ENCODE data around the gene PSD2.

DNA sequence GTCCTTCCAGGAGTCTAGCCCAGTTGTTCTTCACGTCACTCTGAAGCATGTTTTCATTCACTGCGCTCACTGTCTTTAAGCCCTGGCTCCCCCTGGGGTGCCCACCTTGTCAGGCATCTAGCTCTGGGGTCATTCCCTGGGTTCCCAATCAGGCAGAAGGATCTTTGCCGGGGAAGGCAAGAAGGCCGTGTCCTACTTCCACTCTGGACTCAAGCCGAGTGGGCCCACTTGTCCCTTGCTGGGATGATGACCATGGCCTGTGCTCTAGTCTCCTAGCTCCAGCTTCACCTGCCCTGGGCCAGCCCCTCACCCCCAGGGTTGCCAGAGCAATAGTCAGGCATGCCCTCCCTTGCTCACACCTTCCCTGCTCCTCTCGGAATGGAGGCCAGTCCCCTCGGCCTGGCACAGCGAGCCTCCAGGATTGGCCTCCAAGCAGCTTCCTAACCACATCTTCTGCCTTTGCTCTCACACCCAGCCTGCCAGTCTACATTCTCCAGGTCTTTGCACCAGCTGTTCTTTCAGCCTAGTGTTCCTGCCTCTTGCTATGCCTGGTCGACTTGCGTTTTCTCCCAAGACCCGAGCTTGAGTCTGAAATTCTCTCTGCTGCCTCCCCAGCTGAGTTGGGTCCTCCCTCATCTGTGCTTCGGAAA lies 32.2 kb upstream of the PSD2 start:
- TF ChIP-seq CTCF (IDR thresholded peaks at IDR 0.05; ENCODE audit: low read depth, low read length) (no peak), MYC (IDR thresholded peaks at IDR 0.05; ENCODE audit: low read depth, low read length) (no peak)
- TF ChIP-seq, protein P1, sequence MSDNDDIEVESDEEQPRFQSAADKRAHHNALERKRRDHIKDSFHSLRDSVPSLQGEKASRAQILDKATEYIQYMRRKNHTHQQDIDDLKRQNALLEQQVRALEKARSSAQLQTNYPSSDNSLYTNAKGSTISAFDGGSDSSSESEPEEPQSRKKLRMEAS (IDR thresholded peaks at IDR 0.05; ENCODE audit: low read depth, low read length), result no peak

Measured in NB4 (cell line).